ENCODE measurements around the gene CST9L.
"Not testable (repeated sequence)": the region's sequence is repeated elsewhere in the genome, so short reads cannot be mapped to it uniquely, and the experiment has no call there.

The CST9L gene

GRCh38 chr20:23598481-23598880 lies 30.2 kb upstream of the CST9L start:
- Mint-ChIP-seq H3K27me3 (peaks cover 0 to 6% of the 10 kb centered on the region in 2 donors), H3K9me3 (no peaks in the 10 kb centered on the region), H3K4me1 (peaks cover 0 to 2% of the 10 kb centered on the region in 2 donors), H3K4me3 (no peak overlapping the region), H3K36me3 (no peaks in the 10 kb centered on the region), H3K27ac (no peak overlapping the region)
- ATAC-seq (replicated peaks) = no peak
- DNase-seq = no peak

- ATAC-seq (replicated peaks) (no peak), DNase-seq (no peak)
- Mint-ChIP-seq H3K27me3 (peaks cover 0 to 6% of the 10 kb centered on the region in 2 donors), H3K4me1 (no peaks in the 10 kb centered on the region), H3K9me3 (no peaks in the 10 kb centered on the region), H3K36me3 (no peaks in the 10 kb centered on the region), H3K4me3 (no peak overlapping the region), H3K27ac (no peak overlapping the region)
Measured at GRCh38 chr20:23596579-23597250, 28.4 kb upstream of the CST9L start.

- no peak overlapping the region for H3K4me3 Mint-ChIP-seq
- no peak for DNase-seq
- no peaks in the 10 kb centered on the region for H3K4me1 Mint-ChIP-seq
- H3K27ac Mint-ChIP-seq = no peak overlapping the region
- no peaks in the 10 kb centered on the region for H3K36me3 Mint-ChIP-seq
- ATAC-seq (replicated peaks) = no peak
- no peaks in the 10 kb centered on the region for H3K9me3 Mint-ChIP-seq
- H3K27me3 Mint-ChIP-seq = peaks cover 0 to 6% of the 10 kb centered on the region in 2 donors
Measured at GRCh38 chr20:23595941-23596340, 27.7 kb upstream of the CST9L start.

- DNase-seq (no peak), ATAC-seq (replicated peaks) (no peak)
- Mint-ChIP-seq H3K4me3 (peak overlapping the region in 1 of 2 donors; percentile 14), H3K27me3 (peaks cover 3 to 12% of the 10 kb centered on the region in 2 donors), H3K9me3 (no peaks in the 10 kb centered on the region), H3K36me3 (no peaks in the 10 kb centered on the region), H3K4me1 (no peaks in the 10 kb centered on the region), H3K27ac (no peak overlapping the region)
Measured at GRCh38 chr20:23588434-23589403, 20.4 kb upstream of the CST9L start.

- Mint-ChIP-seq H3K4me3 (no peak overlapping the region), H3K27me3 (peaks cover 7 to 18% of the 10 kb centered on the region in 2 donors), H3K27ac (no peak overlapping the region), H3K36me3 (no peaks in the 10 kb centered on the region), H3K4me1 (no peaks in the 10 kb centered on the region), H3K9me3 (no peaks in the 10 kb centered on the region)
- ATAC-seq (replicated peaks) = no peak
- DNase-seq = no peak
Measured at GRCh38 chr20:23587631-23588030, 19.3 kb upstream of the CST9L start.

GRCh38 chr20:23586735-23587525 lies 18.6 kb upstream of the CST9L start:
- H3K4me3 Mint-ChIP-seq = no peak overlapping the region
- no peak for ATAC-seq (replicated peaks)
- DNase-seq = no peak
- no peaks in the 10 kb centered on the region for H3K4me1 Mint-ChIP-seq
- H3K27me3 Mint-ChIP-seq = peaks cover 13 to 21% of the 10 kb centered on the region in 2 donors
- no peak overlapping the region for H3K27ac Mint-ChIP-seq
- no peaks in the 10 kb centered on the region for H3K9me3 Mint-ChIP-seq
- H3K36me3 Mint-ChIP-seq = no peaks in the 10 kb centered on the region

GRCh38 chr20:23585808-23586734 lies 17.8 kb upstream of the CST9L start:
- no peak overlapping the region for H3K4me3 Mint-ChIP-seq
- H3K4me1 Mint-ChIP-seq = no peaks in the 10 kb centered on the region
- H3K9me3 Mint-ChIP-seq = peaks cover 0 to 2% of the 10 kb centered on the region in 2 donors
- peaks cover 20 to 30% of the 10 kb centered on the region in 2 donors for H3K27me3 Mint-ChIP-seq
- DNase-seq (no peak), ATAC-seq (replicated peaks) (no peak)
- no peak overlapping the region for H3K27ac Mint-ChIP-seq
- H3K36me3 Mint-ChIP-seq = no peaks in the 10 kb centered on the region

GRCh38 chr20:23585449-23585807 lies 17.1 kb upstream of the CST9L start:
- H3K4me3 Mint-ChIP-seq = no peak overlapping the region
- DNase-seq (no peak), ATAC-seq (replicated peaks) (no peak)
- no peak overlapping the region for H3K27ac Mint-ChIP-seq
- H3K4me1 Mint-ChIP-seq = no peaks in the 10 kb centered on the region
- peaks cover 24 to 32% of the 10 kb centered on the region in 2 donors for H3K27me3 Mint-ChIP-seq
- H3K9me3 Mint-ChIP-seq = peaks cover 0 to 4% of the 10 kb centered on the region in 2 donors
- H3K36me3 Mint-ChIP-seq = no peaks in the 10 kb centered on the region

- no peak overlapping the region for H3K27ac Mint-ChIP-seq
- H3K4me3 Mint-ChIP-seq = no peak overlapping the region
- DNase-seq (no peak), ATAC-seq (replicated peaks) (no peak)
- H3K4me1 Mint-ChIP-seq = no peaks in the 10 kb centered on the region
- peaks cover 30 to 32% of the 10 kb centered on the region in 2 donors for H3K27me3 Mint-ChIP-seq
- H3K9me3 Mint-ChIP-seq = peaks cover 0 to 5% of the 10 kb centered on the region in 2 donors
- H3K36me3 Mint-ChIP-seq = no peaks in the 10 kb centered on the region
Measured at GRCh38 chr20:23584434-23585199, 16.3 kb upstream of the CST9L start.

GRCh38 chr20:23583526-23583925 lies 15.2 kb upstream of the CST9L start:
- H3K27me3 Mint-ChIP-seq = peaks cover 30 to 32% of the 10 kb centered on the region in 2 donors

GRCh38 chr20:23582293-23582692 lies 14.0 kb upstream of the CST9L start:
- no peak overlapping the region for H3K4me3 Mint-ChIP-seq
- H3K9me3 Mint-ChIP-seq = peaks cover 0 to 5% of the 10 kb centered on the region in 2 donors
- ATAC-seq (replicated peaks) (no peak), DNase-seq (no peak)
- H3K27me3 Mint-ChIP-seq = peaks cover 30 to 32% of the 10 kb centered on the region in 2 donors
- H3K36me3 Mint-ChIP-seq = no peaks in the 10 kb centered on the region
- no peaks in the 10 kb centered on the region for H3K4me1 Mint-ChIP-seq
- no peak overlapping the region for H3K27ac Mint-ChIP-seq

More at GRCh38 chr20:23583526-23583925, 15.2 kb upstream of the CST9L start:
- no peak overlapping the region for H3K4me3 Mint-ChIP-seq
- H3K4me1 Mint-ChIP-seq = no peaks in the 10 kb centered on the region
- H3K36me3 Mint-ChIP-seq = no peaks in the 10 kb centered on the region
- DNase-seq = no peak
- no peak for ATAC-seq (replicated peaks)
- peaks cover 0 to 5% of the 10 kb centered on the region in 2 donors for H3K9me3 Mint-ChIP-seq
- H3K27ac Mint-ChIP-seq = no peak overlapping the region

- H3K27ac Mint-ChIP-seq, H3K4me3 Mint-ChIP-seq: not testable (repeated sequence)
Measured at GRCh38 chr20:23581833-23582232, 13.5 kb upstream of the CST9L start.

GRCh38 chr20:23574977-23575376 lies 6.7 kb upstream of the CST9L start:
- Mint-ChIP-seq H3K36me3 (no peaks in the 10 kb centered on the region), H3K27me3 (peaks cover 1 to 6% of the 10 kb centered on the region in 2 donors), H3K27ac (no peak overlapping the region), H3K9me3 (no peaks in the 10 kb centered on the region), H3K4me3 (no peak overlapping the region), H3K4me1 (no peaks in the 10 kb centered on the region)
- ATAC-seq (replicated peaks) = no peak
- no peak for DNase-seq

More at GRCh38 chr20:23581833-23582232, 13.5 kb upstream of the CST9L start:
- ATAC-seq (replicated peaks); H3K9me3 Mint-ChIP-seq; DNase-seq; H3K4me1 Mint-ChIP-seq; H3K36me3 Mint-ChIP-seq: not testable (repeated sequence)
- H3K27me3 Mint-ChIP-seq = peaks cover 30 to 32% of the 10 kb centered on the region in 2 donors

Data from stimulated activated naive B cell treated with anti-CD40 and anti-IgM and Interleukin-4, amounts not matched to agents 10 μg/mL and 1 μg/mL and 100 μg/mL, for 72 hours (primary cell).